IPS-NIHi11 (cell line): ENCODE data around the gene ANTXR2.
"Not testable (repeated sequence)": the region's sequence is repeated elsewhere in the genome, so short reads cannot be mapped to it uniquely, and the experiment has no call there.

Experiments used
- DNase-seq: peaks from one replicate; pipeline ENCODE4 v3.0.0; 2012; ENCODE audit warnings: mixed read lengths, low spot score

The ANTXR2 gene

GRCh38 chr4:79917246-79917645 lies 155.8 kb downstream of the ANTXR2 start:
- DNase-seq = peak; percentile 59

- no peak for DNase-seq
These were observed 157.8 kb downstream of the ANTXR2 start for GRCh38 chr4:79915246-79915645.

- DNase-seq = no peak
These were observed 159.4 kb downstream of the ANTXR2 start for GRCh38 chr4:79913581-79913980.

- no peak for DNase-seq
These were observed 166.0 kb downstream of the ANTXR2 start for GRCh38 chr4:79907001-79907400.

GRCh38 chr4:79906303-79906702 lies 166.7 kb downstream of the ANTXR2 start:
- no peak for DNase-seq

GRCh38 chr4:79905212-79905611 lies 167.8 kb downstream of the ANTXR2 start:
- DNase-seq = no peak

- no peak for DNase-seq
These were observed 168.7 kb downstream of the ANTXR2 start for GRCh38 chr4:79904331-79904730.

GRCh38 chr4:79900182-79900581 lies 172.8 kb downstream of the ANTXR2 start:
- no peak for DNase-seq

- no peak for DNase-seq
These were observed 173.5 kb downstream of the ANTXR2 start for GRCh38 chr4:79899481-79899880.

GRCh38 chr4:79898055-79898454 lies 175.0 kb downstream of the ANTXR2 start:
- no peak for DNase-seq

- DNase-seq = no peak
These were observed 175.9 kb downstream of the ANTXR2 start for GRCh38 chr4:79897174-79897573.

- DNase-seq = no peak
These were observed 179.6 kb downstream of the ANTXR2 start for GRCh38 chr4:79893456-79893855.

GRCh38 chr4:79889026-79889425 lies 184.0 kb downstream of the ANTXR2 start:
- DNase-seq = not testable (repeated sequence)

GRCh38 chr4:79886557-79886956 lies 186.5 kb downstream of the ANTXR2 start:
- no peak for DNase-seq

GRCh38 chr4:79886021-79886420 lies 187.0 kb downstream of the ANTXR2 start:
- no peak for DNase-seq

- no peak for DNase-seq
These were observed 189.7 kb downstream of the ANTXR2 start for GRCh38 chr4:79883290-79883689.

GRCh38 chr4:79882806-79883205 lies 190.2 kb downstream of the ANTXR2 start:
- no peak for DNase-seq

- no peak for DNase-seq
These were observed 191.6 kb downstream of the ANTXR2 start for GRCh38 chr4:79881407-79881806.

GRCh38 chr4:79877511-79877910 lies 195.5 kb downstream of the ANTXR2 start:
- no peak for DNase-seq

GRCh38 chr4:79875344-79875899 lies 197.6 kb downstream of the ANTXR2 start:
- no peak for DNase-seq

GRCh38 chr4:79874197-79874596 lies 198.8 kb downstream of the ANTXR2 start:
- no peak for DNase-seq

- DNase-seq = no peak
These were observed 200.3 kb downstream of the ANTXR2 start for GRCh38 chr4:79872738-79873137.

- DNase-seq = no peak
These were observed 201.1 kb downstream of the ANTXR2 start for GRCh38 chr4:79871961-79872360.

- DNase-seq = no peak
These were observed 203.3 kb downstream of the ANTXR2 start for GRCh38 chr4:79869597-79870237.
